Endothelial cell of umbilical vein (primary cell): ENCODE data around the gene FYTTD1. TPM values are rescaled to one million over a fixed set of nuclear protein-coding genes. Genes with fewer than 3 reads are reported as not detected.

Source experiments
- BruUV-seq: library from RNA; stranded (reverse); fragments of 400-500 nt; replicated peaks from 2 replicates; lab custom pipeline; 2021; lab: Mats Ljungman, UMichigan
- CTCF ChIA-PET: fragments of 300-600, 350-600 bp; sonication (Branson Sonifier 250); formaldehyde crosslinking; loops from one replicate; lab custom pipeline; 2021; ENCODE audit warnings: antibody characterized with exemption, inconsistent platforms; lab: Charles Lee
- POLR2A ChIA-PET: fragments of 300-600, 350-600 bp; sonication (Branson Sonifier 250); formaldehyde crosslinking; loops from one replicate; lab custom pipeline; 2021; ENCODE audit warnings: antibody characterized with exemption, inconsistent platforms; lab: Charles Lee
- DNase-seq: peaks from one replicate; pipeline ENCODE4 v3.0.0-alpha.2; 2011; ENCODE audit warnings: low read depth, low spot score
- FAIRE-seq: peaks from 2 replicates; lab custom pipeline; 2011; peaks lifted over from hg19 to GRCh38; lab: Jason Lieb, UNC
- H2AFZ ChIP-seq: 2 replicates; pipeline ENCODE4 v1.6.0; 2012; ENCODE audit warnings: low read depth, low read length, control low read depth, inconsistent platforms
- H3K27ac ChIP-seq: 2 replicates; pipeline ENCODE4 v1.5.1; 2011; ENCODE audit warnings: low read depth, mild to moderate bottlenecking, control low read depth, low read length, moderate library complexity; ENCODE audit not compliant: insufficient read depth
- H3K27me3 ChIP-seq, 2 experiments: 2 replicates each; pipeline versions ENCODE4 v1.6.0 to v1.6.1; 2011; ENCODE audit warnings: low read length in 2 of 2, mixed read lengths in 1 of 2; ENCODE audit not compliant: control insufficient read depth in 2 of 2, insufficient read depth in 2 of 2
- H3K36me3 ChIP-seq, 2 experiments: 2 replicates in 1 of 2; 3 replicates in 1 of 2; pipeline ENCODE4 v1.5.1; 2011; ENCODE audit warnings: low read length in 2 of 2, mild to moderate bottlenecking in 1 of 2, moderate library complexity in 1 of 2; ENCODE audit not compliant: control insufficient read depth in 2 of 2, insufficient read depth in 2 of 2; ENCODE audit errors: extremely low read depth in 1 of 2
- H3K4me1 ChIP-seq: 3 replicates; pipeline ENCODE4 v1.5.1; 2011; ENCODE audit warnings: mild to moderate bottlenecking, low read length; ENCODE audit not compliant: control insufficient read depth, insufficient read depth; ENCODE audit errors: extremely low read depth
- H3K4me2 ChIP-seq: 2 replicates; pipeline ENCODE4 v1.6.1; 2011; ENCODE audit warnings: low read length, control low read depth, mixed read lengths; ENCODE audit not compliant: insufficient read depth
- H3K4me3 ChIP-seq, 3 experiments: fragments of 200-600 bp in 1 of 3; sonication (generic), shearing (Covaris generic) in 1 of 3; replicated peaks in 1 of 3; 2 replicates each; pipeline ENCODE4 v1.5.1; 2011 to 2016; ENCODE audit warnings: control low read depth in 3 of 3, low read length in 3 of 3, mild to moderate bottlenecking in 2 of 3, inconsistent platforms in 1 of 3, low read depth in 1 of 3, moderate library complexity in 1 of 3; ENCODE audit not compliant: insufficient read depth in 1 of 3
- H3K79me2 ChIP-seq: 2 replicates; pipeline ENCODE4 v1.6.0; 2012; ENCODE audit warnings: low read length, inconsistent platforms; ENCODE audit not compliant: control insufficient read depth, insufficient read depth
- H3K9ac ChIP-seq: replicated peaks from 2 replicates; pipeline ENCODE3; 2011; ENCODE audit warnings: low read length, control low read depth; ENCODE audit not compliant: insufficient read depth; ENCODE audit errors: extremely low read depth
- H3K9me1 ChIP-seq: replicated peaks from 3 replicates; pipeline ENCODE4 v1.6.0; 2011; ENCODE audit warnings: mild to moderate bottlenecking, low read length; ENCODE audit not compliant: control insufficient read depth, insufficient read depth; ENCODE audit errors: extremely low read depth
- H3K9me3 ChIP-seq: replicated peaks from 2 replicates; pipeline ENCODE4 v1.5.1; 2012; ENCODE audit warnings: low read length, inconsistent platforms; ENCODE audit not compliant: control insufficient read depth, insufficient read depth
- H4K20me1 ChIP-seq: replicated peaks from 2 replicates; pipeline ENCODE3; 2011; ENCODE audit warnings: mild to moderate bottlenecking, low read length; ENCODE audit not compliant: control insufficient read depth, insufficient read depth; ENCODE audit errors: extremely low read depth
- CTCF ChIP-seq, 2 donors: IDR thresholded peaks; 1 replicate in 1 of 2; 2 replicates in 1 of 2; pipeline ENCODE4 v1.5.1; 2011; ENCODE audit warnings: low read length in 2 of 2, mild to moderate bottlenecking in 2 of 2, moderate library complexity in 2 of 2, control low read depth in 1 of 2, inconsistent platforms in 1 of 2, low read depth in 1 of 2; ENCODE audit not compliant: insufficient read depth in 1 of 2; ENCODE audit errors: extremely low read depth in 1 of 2
- EZH2 ChIP-seq: IDR thresholded peaks from 2 replicates; pipeline ENCODE4 v1.6.1; 2012; ENCODE audit warnings: borderline replicate concordance, low read depth, mild to moderate bottlenecking, moderate library complexity, low read length, inconsistent platforms; ENCODE audit not compliant: severe bottlenecking
- FOS ChIP-seq: IDR thresholded peaks from 2 replicates; pipeline ENCODE4 v1.6.1; 2011; ENCODE audit warnings: mild to moderate bottlenecking, low read length, moderate library complexity, borderline replicate concordance; ENCODE audit not compliant: insufficient read depth
- GATA2 ChIP-seq: IDR thresholded peaks from 2 replicates; pipeline ENCODE4 v1.7.0; 2011; ENCODE audit warnings: low read depth, mild to moderate bottlenecking, moderate library complexity, mixed read lengths, low read length; ENCODE audit not compliant: insufficient read length, insufficient read depth
- JUN ChIP-seq: IDR thresholded peaks from 2 replicates; pipeline ENCODE4 v1.6.1; 2011; ENCODE audit warnings: borderline replicate concordance, low read depth; ENCODE audit not compliant: insufficient read length, insufficient read depth
- MAX ChIP-seq: IDR thresholded peaks from 2 replicates; pipeline ENCODE4 v1.6.1; 2011; ENCODE audit not compliant: insufficient read depth, insufficient read length
- MYC ChIP-seq: IDR thresholded peaks from one replicate; pipeline ENCODE4 v1.6.1; 2011; ENCODE audit warnings: mild to moderate bottlenecking, low read depth, low read length
- POLR2A ChIP-seq: IDR thresholded peaks from 2 replicates; pipeline ENCODE4 v1.6.1; 2012; ENCODE audit warnings: low read depth, mild to moderate bottlenecking, control low read depth, low read length
- POLR2AphosphoS5 ChIP-seq: IDR thresholded peaks from 2 replicates; pipeline ENCODE4 v1.6.1; 2012; ENCODE audit warnings: low read depth, mild to moderate bottlenecking, control low read depth, low read length, moderate library complexity; ENCODE audit not compliant: insufficient read depth
- dilution Hi-C: fragments of 300-500 bp; cut with MboI; formaldehyde crosslinking; loops from one replicate; pipeline ENCODE4 v1.15.0; 2019; ENCODE audit warnings: low sequenced_read_pairs; ENCODE audit not compliant: extremely low pct_ligation_motif_present
- intact Hi-C: fragments of 100-400 bp; cut with micrococcal nuclease; formaldehyde crosslinking; loops from one replicate; pipeline ENCODE4 v1.10.0; 2022
- polyA plus RNA-seq, 4 experiments: library from polyadenylated mRNA; depleted of rRNA in 3 of 4; stranded (reverse) in 3 of 4; unstranded in 1 of 4; fragments of >200 nt; gene quantifications; 2 replicates each; pipeline versions ENCODE4 v1.2.1 to v1.2.3, GENCODE V29; 2011 to 2012; ENCODE audit warnings: missing spikeins in 1 of 4
- total RNA-seq: library from RNA; stranded (reverse); gene quantifications from 2 replicates; pipeline ENCODE4 v1.2.3, GENCODE V29; 2021

The FYTTD1 gene
- total and polyA plus RNA-seq, 2 donors (not counting 3 experiments of a cell fraction or from before 2014, with no cell fraction given), result 8.9 to 52.3 TPM

- BruUV-seq, result no TSS peak
- Histone ChIP-seq H3K27ac (no peak overlapping the region), H2AFZ (no peak overlapping the region), H4K20me1 (no peaks in the 10 kb centered on the region), H3K4me3 (no peak overlapping the region), H3K4me2 (no peak overlapping the region), H3K36me3 (peaks cover 12 to 21% of the 10 kb centered on the region in 2 experiments), H3K27me3 (no peaks in the 10 kb centered on the region), H3K9me1 (no peaks in the 10 kb centered on the region), H3K9ac (no peak overlapping the region), H3K9me3 (no peaks in the 10 kb centered on the region), H3K79me2 (no peaks in the 10 kb centered on the region), H3K4me1 (no peaks in the 10 kb centered on the region)
- ChIA-PET POLR2A (no interaction called here), CTCF (no interaction called here)
- intact Hi-C loops (no loop called here), dilution Hi-C loops (no loop called here)
- TF ChIP-seq MYC (no peak), FOS (no peak), GATA2 (no peak)
- no peak for DNase-seq
- FAIRE-seq, result no peak
These were observed 85.8 kb downstream of the FYTTD1 start for GRCh38 chr3:197835509-197835908.

- H3K27ac ChIP-seq, result no peak overlapping the region
- H3K4me3 ChIP-seq, result no peak overlapping the region
- H3K27me3 ChIP-seq, result no peaks in the 10 kb centered on the region
- DNase-seq (no peak), FAIRE-seq (no peak)
- no TSS peak for BruUV-seq
- no peaks in the 10 kb centered on the region for H3K9me1 ChIP-seq
- no peaks in the 10 kb centered on the region for H3K4me1 ChIP-seq
- CTCF ChIA-PET, result no interaction called here
- no peak overlapping the region for H3K9ac ChIP-seq
- POLR2A ChIA-PET, result no interaction called here
- dilution Hi-C loops (no loop called here), intact Hi-C loops (no loop called here)
- no peak for TF ChIP-seq POLR2A
- no peak for TF ChIP-seq CTCF (IDR thresholded peaks at IDR 0.05; ENCODE audit: extremely low read depth in 1 of 2, insufficient read depth in 1 of 2, low read depth in 1 of 2, low read length in 2 of 2)
- TF ChIP-seq EZH2, result no peak
- no peak for TF ChIP-seq MYC
- TF ChIP-seq FOS, result no peak
- no peak for TF ChIP-seq JUN
- no peak for TF ChIP-seq GATA2
- no peak for TF ChIP-seq POLR2AphosphoS5
- no peak for TF ChIP-seq MAX
- no peaks in the 10 kb centered on the region for H3K79me2 ChIP-seq
- H2AFZ ChIP-seq, result no peak overlapping the region
- no peaks in the 10 kb centered on the region for H4K20me1 ChIP-seq
- H3K36me3 ChIP-seq, result peaks cover 11 to 18% of the 10 kb centered on the region in 2 experiments
- no peak overlapping the region for H3K4me2 ChIP-seq
- no peaks in the 10 kb centered on the region for H3K9me3 ChIP-seq
These were observed 86.6 kb downstream of the FYTTD1 start for GRCh38 chr3:197836244-197836643.
